Epithelial cell of prostate (primary cell): ENCODE data around the gene ST14.
"Not testable (repeated sequence)": the region's sequence is repeated elsewhere in the genome, so short reads cannot be mapped to it uniquely, and the experiment has no call there.

Source experiments
- DNase-seq: peaks from one replicate; pipeline ENCODE4 v3.0.0-alpha.2; 2011; ENCODE audit warnings: low read depth, low spot score
- H3K27ac ChIP-seq: fragments of 450-650 bp; 2 replicates; pipeline ENCODE4 v1.5.1; 2017; ENCODE audit warnings: mild to moderate bottlenecking

The ST14 gene

GRCh38 chr11:130217133-130218031 is 57.8 kb downstream of the ST14 start:
- DNase-seq = no peak
- no peak overlapping the region for H3K27ac ChIP-seq

GRCh38 chr11:130218501-130219070 is 59.0 kb downstream of the ST14 start:
- no peak for DNase-seq
- no peak overlapping the region for H3K27ac ChIP-seq

- DNase-seq = no peak
- no peak overlapping the region for H3K27ac ChIP-seq
Measured at GRCh38 chr11:130219148-130219547, 59.6 kb downstream of the ST14 start.

GRCh38 chr11:130220311-130221035 is 60.9 kb downstream of the ST14 start:
- no peak overlapping the region for H3K27ac ChIP-seq
- no peak for DNase-seq

- no peak overlapping the region for H3K27ac ChIP-seq
- no peak for DNase-seq
Measured at GRCh38 chr11:130223291-130223971, 63.8 kb downstream of the ST14 start.

- no peak for DNase-seq
- no peak overlapping the region for H3K27ac ChIP-seq
Measured at GRCh38 chr11:130227373-130227772, 67.8 kb downstream of the ST14 start.

GRCh38 chr11:130233486-130233885 is 73.9 kb downstream of the ST14 start:
- not testable (repeated sequence) for DNase-seq, H3K27ac ChIP-seq

- DNase-seq, H3K27ac ChIP-seq: not testable (repeated sequence)
Measured at GRCh38 chr11:130233888-130234287, 74.3 kb downstream of the ST14 start.

GRCh38 chr11:130234315-130234714 is 74.7 kb downstream of the ST14 start:
- H3K27ac ChIP-seq = no peak overlapping the region
- DNase-seq = no peak

GRCh38 chr11:130237282-130238006 is 77.9 kb downstream of the ST14 start:
- no peak for DNase-seq
- H3K27ac ChIP-seq = no peak overlapping the region

- DNase-seq = no peak
- no peak overlapping the region for H3K27ac ChIP-seq
Measured at GRCh38 chr11:130241713-130242112, 82.1 kb downstream of the ST14 start.

- DNase-seq = no peak
- H3K27ac ChIP-seq = no peak overlapping the region
Measured at GRCh38 chr11:130243816-130244215, 84.2 kb downstream of the ST14 start.

GRCh38 chr11:130244848-130245247 is 85.3 kb downstream of the ST14 start:
- no peak for DNase-seq
- no peak overlapping the region for H3K27ac ChIP-seq

- H3K27ac ChIP-seq, DNase-seq: not testable (repeated sequence)
Measured at GRCh38 chr11:130245375-130245774, 85.8 kb downstream of the ST14 start.

- H3K27ac ChIP-seq = no peak overlapping the region
- no peak for DNase-seq
Measured at GRCh38 chr11:130246270-130246669, 86.7 kb downstream of the ST14 start.

- no peak for DNase-seq
- H3K27ac ChIP-seq = no peak overlapping the region
Measured at GRCh38 chr11:130246738-130247137, 87.2 kb downstream of the ST14 start.

GRCh38 chr11:130247319-130247718 is 87.7 kb downstream of the ST14 start:
- DNase-seq = no peak
- H3K27ac ChIP-seq = no peak overlapping the region

- H3K27ac ChIP-seq = no peak overlapping the region
- no peak for DNase-seq
Measured at GRCh38 chr11:130249371-130249770, 89.8 kb downstream of the ST14 start.

- DNase-seq, H3K27ac ChIP-seq: not testable (repeated sequence)
Measured at GRCh38 chr11:130249929-130250328, 90.3 kb downstream of the ST14 start.

- H3K27ac ChIP-seq, DNase-seq: not testable (repeated sequence)
Measured at GRCh38 chr11:130251763-130252162, 92.2 kb downstream of the ST14 start.
